Esophagus muscularis mucosa (tissue), 4 donors: ENCODE measurements around the gene FOXRED1. TPM values are rescaled to one million over a fixed set of nuclear protein-coding genes. Genes with fewer than 3 reads are reported as not detected.

Experiments used
- DNase-seq: peaks from one replicate; pipeline ENCODE4 v3.0.0-alpha.2; 2017; ENCODE audit errors: extremely low spot score
- H3K27ac ChIP-seq, 4 donors: fragments of 200-600 bp; sonication (generic); replicated peaks in 1 of 4; 1 replicate in 3 of 4; 2 replicates in 1 of 4; pipeline ENCODE4 v1.5.1; 2016 to 2019; ENCODE audit warnings: mild to moderate bottlenecking in 1 of 4
- H3K27me3 ChIP-seq, 4 donors: fragments of 200-600 bp; sonication (generic); one replicate each; pipeline versions ENCODE4 v1.5.1 to v1.6.0; 2016 to 2019
- H3K36me3 ChIP-seq, 4 donors: fragments of 200-600 bp; sonication (generic); one replicate each; pipeline ENCODE4 v1.5.1; 2016 to 2019
- H3K4me1 ChIP-seq, 4 donors: fragments of 200-600 bp; sonication (generic); one replicate each; pipeline ENCODE4 v1.5.1; 2016 to 2019
- H3K4me3 ChIP-seq, 4 donors: fragments of 200-600 bp; sonication (generic); 1 replicate in 2 of 4; 2 replicates in 2 of 4; pipeline ENCODE4 v1.5.1; 2016 to 2019; ENCODE audit warnings: mild to moderate bottlenecking in 4 of 4, moderate library complexity in 1 of 4
- H3K9me3 ChIP-seq, 4 donors: fragments of 200-600 bp; sonication (generic); 1 replicate in 3 of 4; 2 replicates in 1 of 4; pipeline ENCODE4 v1.5.1; 2016 to 2019
- EP300 ChIP-seq: sonication (generic); formaldehyde crosslinking; IDR thresholded peaks from one replicate; pipeline ENCODE4 v1.6.1; 2017; ENCODE audit warnings: antibody characterized with exemption
- POLR2A ChIP-seq: fragments of 450-650 bp; IDR thresholded peaks from one replicate; pipeline ENCODE4 v1.6.1; 2017; ENCODE audit warnings: antibody characterized with exemption, moderate library complexity, mild to moderate bottlenecking, low read depth
- POLR2AphosphoS5 ChIP-seq, 2 donors: sonication (generic); formaldehyde crosslinking; IDR thresholded peaks; one replicate each; pipeline ENCODE4 v1.6.1; 2017; ENCODE audit warnings: antibody characterized with exemption in 2 of 2
- WGBS: methylation state at CpG from one replicate; pipeline ENCODE4 v1.1.5; 2018; 5-methylcytosine and 5-hydroxymethylcytosine counted together
- intact Hi-C: fragments of 100-400 bp; cut with DNase I; formaldehyde crosslinking; loops from one replicate; pipeline ENCODE4 v1.15.1; 2023
- total RNA-seq, 4 donors: library from RNA; depleted of rRNA; stranded (reverse); fragments of >200 nt; gene quantifications; one replicate each; pipeline versions ENCODE4 v1.1.0 to v1.2.1, GENCODE V29; 2016
- TF ChIP-seq, protein P1 (sequence below), 3 experiments: fragments of 200-600 bp in 2 of 3; fragments of 450-650 bp in 1 of 3; sonication (generic) in 2 of 3; IDR thresholded peaks; one replicate each; pipeline ENCODE4 v1.5.1; 2017 to 2019; ENCODE audit warnings: antibody characterized with exemption in 3 of 3, mild to moderate bottlenecking in 2 of 3, moderate library complexity in 1 of 3

Gene FOXRED1
- total RNA-seq, 4 donors from 2014 or later = 10.9 to 13.1 (median 12.2) TPM

DNA sequence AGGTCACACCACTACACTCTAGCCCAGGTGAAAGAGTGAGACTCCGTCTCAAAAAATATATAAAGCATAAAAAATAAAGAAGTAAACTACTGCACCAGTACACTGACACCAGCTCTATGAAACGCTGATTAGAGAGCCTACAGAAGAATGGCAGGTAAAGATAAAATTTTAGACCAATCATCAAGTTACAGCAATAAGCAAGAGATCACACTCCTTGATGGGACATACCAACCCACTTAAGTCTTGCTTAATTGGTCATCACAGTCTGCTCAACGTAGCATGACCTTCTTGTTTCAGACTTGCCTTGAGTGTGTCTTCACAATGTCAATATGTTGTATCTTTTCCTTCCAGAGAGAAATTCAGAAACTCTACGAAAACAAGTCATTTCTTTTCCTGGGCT is 12.7 kb upstream of the FOXRED1 start:
- intact Hi-C loops = no loop called here
- no peak for TF ChIP-seq POLR2A
- TF ChIP-seq, protein P1, sequence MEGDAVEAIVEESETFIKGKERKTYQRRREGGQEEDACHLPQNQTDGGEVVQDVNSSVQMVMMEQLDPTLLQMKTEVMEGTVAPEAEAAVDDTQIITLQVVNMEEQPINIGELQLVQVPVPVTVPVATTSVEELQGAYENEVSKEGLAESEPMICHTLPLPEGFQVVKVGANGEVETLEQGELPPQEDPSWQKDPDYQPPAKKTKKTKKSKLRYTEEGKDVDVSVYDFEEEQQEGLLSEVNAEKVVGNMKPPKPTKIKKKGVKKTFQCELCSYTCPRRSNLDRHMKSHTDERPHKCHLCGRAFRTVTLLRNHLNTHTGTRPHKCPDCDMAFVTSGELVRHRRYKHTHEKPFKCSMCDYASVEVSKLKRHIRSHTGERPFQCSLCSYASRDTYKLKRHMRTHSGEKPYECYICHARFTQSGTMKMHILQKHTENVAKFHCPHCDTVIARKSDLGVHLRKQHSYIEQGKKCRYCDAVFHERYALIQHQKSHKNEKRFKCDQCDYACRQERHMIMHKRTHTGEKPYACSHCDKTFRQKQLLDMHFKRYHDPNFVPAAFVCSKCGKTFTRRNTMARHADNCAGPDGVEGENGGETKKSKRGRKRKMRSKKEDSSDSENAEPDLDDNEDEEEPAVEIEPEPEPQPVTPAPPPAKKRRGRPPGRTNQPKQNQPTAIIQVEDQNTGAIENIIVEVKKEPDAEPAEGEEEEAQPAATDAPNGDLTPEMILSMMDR (IDR thresholded peaks at IDR 0.05) = no peak
- TF ChIP-seq POLR2AphosphoS5 (IDR thresholded peaks at IDR 0.05) = no peak
- TF ChIP-seq EP300 = no peak
- Histone ChIP-seq H3K9me3 (no peaks in the 10 kb centered on the region), H3K4me1 (peaks cover 0 to 4% (median 0%) of the 10 kb centered on the region in 4 donors), H3K4me3 (no peak overlapping the region), H3K36me3 (peaks cover 0 to 73% (median 40%) of the 10 kb centered on the region in 4 donors), H3K27ac (no peak overlapping the region), H3K27me3 (no peaks in the 10 kb centered on the region)
- 95% methylated on average over 4 of the region's 4 CpGs for WGBS
- DNase-seq = no peak

DNA sequence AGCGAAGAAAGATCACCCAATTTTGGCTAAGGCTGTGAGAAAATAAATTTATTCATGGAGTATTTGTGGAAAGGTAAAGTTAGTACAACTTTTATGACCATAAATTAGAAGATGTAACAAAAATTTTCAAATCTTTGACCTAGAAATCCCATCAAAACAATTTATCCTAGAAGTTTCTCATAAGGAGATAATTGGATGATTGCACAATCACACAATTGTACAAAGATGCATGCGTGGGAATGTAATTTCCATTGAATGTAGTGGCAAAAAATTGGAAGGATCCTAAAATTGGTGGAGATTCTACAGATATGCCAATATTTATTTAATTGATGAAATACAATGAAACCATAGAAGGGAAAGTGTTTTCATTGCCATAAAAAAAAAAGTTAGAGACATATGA is 11.8 kb upstream of the FOXRED1 start:
- H3K27ac ChIP-seq = no peak overlapping the region
- H3K4me1 ChIP-seq = peaks cover 0 to 4% (median 0%) of the 10 kb centered on the region in 4 donors
- TF ChIP-seq EP300 = no peak
- no peak for TF ChIP-seq POLR2AphosphoS5 (IDR thresholded peaks at IDR 0.05)
- TF ChIP-seq POLR2A = no peak
- TF ChIP-seq, protein P1 (IDR thresholded peaks at IDR 0.05) = no peak
- intact Hi-C loops = no loop called here
- H3K4me3 ChIP-seq = no peak overlapping the region
- no peaks in the 10 kb centered on the region for H3K27me3 ChIP-seq
- H3K36me3 ChIP-seq = peaks cover 0 to 73% (median 47%) of the 10 kb centered on the region in 4 donors
- WGBS = 90% methylated on average over 2 of the region's 2 CpGs
- DNase-seq = no peak
- no peaks in the 10 kb centered on the region for H3K9me3 ChIP-seq

DNA sequence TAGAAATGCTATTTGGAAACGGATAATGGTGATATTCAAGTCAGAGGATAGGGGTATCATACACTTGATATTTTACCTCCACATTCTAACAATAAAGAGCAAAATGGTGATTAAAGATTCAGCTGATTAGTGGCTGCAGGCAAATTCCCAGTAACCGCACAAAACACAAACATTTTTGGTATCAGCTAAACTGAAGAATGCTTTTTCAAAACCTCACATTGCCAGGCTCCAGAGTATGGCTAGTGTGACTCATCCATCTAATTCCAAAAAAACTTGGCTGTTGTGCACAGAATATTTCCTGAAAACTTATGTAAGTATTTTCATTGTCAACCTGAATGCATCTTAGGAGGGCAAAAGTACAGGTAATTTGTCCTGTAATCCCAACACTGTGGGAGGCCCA is 11.2 kb upstream of the FOXRED1 start:
- intact Hi-C loops = no loop called here
- TF ChIP-seq, protein P1 (IDR thresholded peaks at IDR 0.05) = no peak
- TF ChIP-seq POLR2A (no peak), EP300 (no peak), POLR2AphosphoS5 (IDR thresholded peaks at IDR 0.05) (no peak)
- no peak for DNase-seq
- H3K36me3 ChIP-seq = peaks cover 0 to 73% (median 54%) of the 10 kb centered on the region in 4 donors
- WGBS = 94% methylated on average over 2 of the region's 2 CpGs
- no peaks in the 10 kb centered on the region for H3K9me3 ChIP-seq
- H3K4me1 ChIP-seq = peaks cover 0 to 4% (median 0%) of the 10 kb centered on the region in 4 donors
- H3K4me3 ChIP-seq = no peak overlapping the region
- no peak overlapping the region for H3K27ac ChIP-seq
- no peaks in the 10 kb centered on the region for H3K27me3 ChIP-seq

DNA sequence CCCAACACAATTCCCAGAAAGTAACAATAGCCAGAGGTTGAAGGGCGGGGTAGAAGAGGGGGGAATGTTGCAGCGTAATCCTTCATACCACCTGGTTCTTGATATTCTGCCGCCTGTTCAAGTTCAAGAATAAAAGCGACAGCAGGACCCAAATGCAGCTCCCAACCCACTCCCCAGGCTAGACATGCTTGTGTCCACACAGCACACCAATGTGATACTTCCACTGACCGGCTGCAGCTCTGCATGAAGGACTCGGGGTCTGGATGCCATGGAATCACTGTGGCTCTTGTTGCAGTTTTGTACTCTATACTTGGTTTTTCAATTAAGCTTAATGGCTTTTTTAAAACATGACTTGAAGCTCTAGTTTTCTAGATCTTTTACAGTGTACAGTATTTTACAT is 6.7 kb upstream of the FOXRED1 start:
- intact Hi-C loops = no loop called here
- peaks cover 42 to 78% (median 69%) of the 10 kb centered on the region in 4 donors for H3K36me3 ChIP-seq
- H3K27ac ChIP-seq = no peak overlapping the region
- WGBS = 96% methylated on average over 6 of the region's 6 CpGs
- peaks cover 0 to 4% (median 3%) of the 10 kb centered on the region in 4 donors for H3K4me1 ChIP-seq
- no peaks in the 10 kb centered on the region for H3K9me3 ChIP-seq
- no peaks in the 10 kb centered on the region for H3K27me3 ChIP-seq
- DNase-seq = no peak
- TF ChIP-seq EP300 (no peak), POLR2A (no peak)
- TF ChIP-seq, protein P1 (IDR thresholded peaks at IDR 0.05) = no peak
- H3K4me3 ChIP-seq = no peak overlapping the region

DNA sequence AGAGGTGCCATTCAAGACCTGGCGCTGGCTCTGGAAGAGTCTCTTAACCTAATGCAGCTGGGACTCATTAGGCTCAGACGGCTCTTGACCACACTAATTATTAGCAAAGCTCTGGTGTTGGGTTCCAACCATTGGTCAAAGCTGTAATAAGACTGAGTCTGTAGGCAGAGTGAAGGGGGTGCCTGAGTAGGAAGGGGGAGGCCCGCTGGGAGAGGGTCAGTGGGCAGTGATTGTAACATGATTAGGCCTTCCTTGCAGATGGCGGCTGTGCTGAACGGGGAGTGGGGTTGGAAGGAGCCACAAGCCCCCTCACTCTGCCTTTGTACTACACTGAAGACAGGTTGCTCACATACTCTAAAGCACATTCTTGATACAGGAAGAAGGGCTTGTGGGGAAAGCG is 5.5 kb upstream of the FOXRED1 start:
- H3K36me3 ChIP-seq = peaks cover 42 to 70% (median 64%) of the 10 kb centered on the region in 4 donors
- H3K9me3 ChIP-seq = no peaks in the 10 kb centered on the region
- H3K4me3 ChIP-seq = no peak overlapping the region
- H3K4me1 ChIP-seq = peaks cover 9 to 15% (median 13%) of the 10 kb centered on the region in 4 donors
- no peaks in the 10 kb centered on the region for H3K27me3 ChIP-seq
- no peak for DNase-seq
- intact Hi-C loops = no loop called here
- no peak overlapping the region for H3K27ac ChIP-seq
- TF ChIP-seq POLR2A (no peak), POLR2AphosphoS5 (IDR thresholded peaks at IDR 0.05) (no peak), EP300 (no peak)
- TF ChIP-seq, protein P1 (IDR thresholded peaks at IDR 0.05) = no peak
- 88% methylated on average over 6 of the region's 6 CpGs for WGBS
